KOPT-K1 (cell line): Measurements from ENCODE around the gene PRMT1.

Experiments used
- H3K27ac ChIP-seq: fragments of 200-600 bp; sonication (generic); 2 replicates; pipeline ENCODE4 v1.5.1; 2016; ENCODE audit warnings: antibody characterized with exemption, mild to moderate bottlenecking, low read depth, low read length; ENCODE audit not compliant: poor library complexity, severe bottlenecking
- H3K36me3 ChIP-seq: fragments of 200-600 bp; sonication (generic); 2 replicates; pipeline ENCODE4 v1.5.1; 2017; ENCODE audit warnings: antibody characterized with exemption, mild to moderate bottlenecking, low read length, moderate library complexity; ENCODE audit not compliant: insufficient read depth
- H3K9me3 ChIP-seq: fragments of 200-600 bp; sonication (generic); 2 replicates; pipeline ENCODE4 v1.5.1; 2017; ENCODE audit warnings: antibody characterized with exemption, low read length, mild to moderate bottlenecking; ENCODE audit not compliant: insufficient read depth, poor library complexity, severe bottlenecking

PRMT1 gene

DNA sequence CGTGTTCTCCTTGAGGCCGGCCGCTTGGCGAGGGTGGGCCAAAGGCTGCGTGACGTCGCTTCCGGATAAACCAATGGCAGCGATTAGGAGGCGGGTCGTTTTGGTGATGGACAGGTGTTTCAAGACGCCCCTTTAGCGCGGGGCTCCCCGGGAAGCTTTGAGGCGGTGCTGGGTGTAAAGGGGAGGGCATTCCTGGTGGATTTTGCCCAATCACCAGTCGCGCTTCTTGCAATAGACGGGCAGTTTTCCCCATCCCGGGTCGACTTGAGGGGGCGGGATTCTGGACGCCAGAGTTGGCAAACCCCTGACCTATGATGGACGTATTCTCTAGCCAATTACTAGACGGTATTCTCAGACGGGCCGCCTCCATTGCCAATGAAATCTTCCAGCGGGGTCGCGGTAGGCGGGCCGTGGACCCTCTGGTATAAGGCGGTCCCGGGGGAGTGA, 264 bp upstream of the PRMT1 start:
- no peaks in the 10 kb centered on the region for H3K9me3 ChIP-seq
- H3K36me3 ChIP-seq = peaks cover 36% of the 10 kb centered on the region
- H3K27ac ChIP-seq = peak overlapping the region; percentile 92

GRCh38 chr19:49677901-49678674, 1.0 kb downstream of the PRMT1 start:
- H3K36me3 ChIP-seq = peaks cover 44% of the 10 kb centered on the region
- no peaks in the 10 kb centered on the region for H3K9me3 ChIP-seq
- H3K27ac ChIP-seq = peak overlapping the region; percentile 92

DNA sequence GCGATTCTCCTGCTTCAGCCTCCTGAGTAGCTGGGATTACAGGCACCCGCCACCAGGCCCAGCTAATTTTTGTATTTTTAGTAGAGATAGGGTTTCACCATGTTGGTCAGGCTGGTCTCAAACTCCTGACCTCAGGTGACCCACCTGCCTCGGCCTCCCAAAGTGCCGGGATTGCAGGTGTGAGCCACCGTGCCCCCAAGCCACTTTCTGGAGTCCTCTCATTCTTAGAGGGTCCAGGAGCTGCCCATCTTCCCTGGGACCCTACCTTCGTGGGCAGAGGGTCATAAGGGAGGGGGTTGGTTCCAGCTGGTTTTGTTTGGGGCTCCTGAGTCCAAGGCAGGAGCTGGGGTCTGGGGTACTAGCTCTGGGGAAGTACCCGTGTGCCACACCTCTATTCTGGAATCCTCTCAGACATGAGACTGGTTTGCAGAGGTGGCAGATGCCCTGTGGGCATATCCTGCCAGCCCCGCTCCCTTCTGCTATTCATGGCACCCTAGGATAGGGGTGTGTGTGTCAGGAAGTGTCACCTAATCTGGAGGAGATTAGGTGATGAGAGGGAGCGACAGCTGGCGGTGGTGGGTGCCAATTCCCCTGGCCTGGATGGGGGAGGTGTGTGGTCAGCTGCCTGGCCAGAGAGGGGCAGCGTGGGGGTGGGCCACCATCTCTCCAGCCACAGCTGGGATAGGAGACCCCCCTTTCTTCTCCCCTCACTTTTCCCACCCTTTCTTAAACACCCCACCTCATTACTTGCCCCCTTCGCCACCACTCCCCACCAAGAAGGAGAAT, 2.1 kb downstream of the PRMT1 start:
- H3K9me3 ChIP-seq = no peaks in the 10 kb centered on the region
- H3K27ac ChIP-seq = no peak overlapping the region
- peaks cover 44% of the 10 kb centered on the region for H3K36me3 ChIP-seq

DNA sequence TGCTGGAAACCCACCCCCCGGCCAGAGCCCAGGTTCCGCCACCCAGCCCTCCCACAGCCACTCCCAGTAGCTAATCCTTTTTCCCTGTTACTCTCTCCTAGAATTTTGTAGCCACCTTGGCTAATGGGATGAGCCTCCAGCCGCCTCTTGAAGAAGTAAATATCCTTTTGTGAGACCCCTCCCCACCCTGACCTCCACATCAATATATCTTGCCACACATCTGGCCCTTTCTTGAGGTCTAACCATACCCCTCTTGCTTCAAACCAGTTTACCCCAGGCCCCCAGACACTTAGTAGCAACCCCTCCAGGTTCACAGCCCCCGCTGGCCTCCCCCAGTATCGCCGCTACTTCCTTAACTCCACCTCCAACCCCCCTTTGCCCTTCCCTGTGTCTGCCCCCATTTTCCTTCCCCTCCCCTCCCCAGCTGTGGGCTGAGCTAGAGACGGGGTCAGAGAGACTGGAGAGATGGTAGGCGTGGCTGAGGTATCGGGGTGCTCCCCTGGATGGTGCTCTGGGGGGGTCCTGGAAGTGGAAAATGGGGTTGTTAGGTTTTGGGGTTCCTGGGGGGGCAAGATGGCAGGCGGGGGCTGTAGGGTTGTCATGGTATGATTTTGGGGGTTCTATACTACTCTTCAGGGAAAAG, 2.8 kb downstream of the PRMT1 start:
- H3K36me3 ChIP-seq = peaks cover 51% of the 10 kb centered on the region
- H3K27ac ChIP-seq = peak overlapping the region; percentile 13
- H3K9me3 ChIP-seq = no peaks in the 10 kb centered on the region

GRCh38 chr19:49680421-49681351, 3.6 kb downstream of the PRMT1 start:
- Histone ChIP-seq H3K36me3 (peaks cover 59% of the 10 kb centered on the region), H3K9me3 (no peaks in the 10 kb centered on the region), H3K27ac (peak overlapping the region; percentile 13)

GRCh38 chr19:49681830-49682229, 4.8 kb downstream of the PRMT1 start:
- peaks cover 69% of the 10 kb centered on the region for H3K36me3 ChIP-seq

GRCh38 chr19:49682274-49682673, 5.2 kb downstream of the PRMT1 start:
- Histone ChIP-seq H3K36me3 (peaks cover 73% of the 10 kb centered on the region), H3K9me3 (no peaks in the 10 kb centered on the region)

More at GRCh38 chr19:49681830-49682229, 4.8 kb downstream of the PRMT1 start:
- H3K9me3 ChIP-seq = no peaks in the 10 kb centered on the region
- H3K27ac ChIP-seq = no peak overlapping the region

DNA sequence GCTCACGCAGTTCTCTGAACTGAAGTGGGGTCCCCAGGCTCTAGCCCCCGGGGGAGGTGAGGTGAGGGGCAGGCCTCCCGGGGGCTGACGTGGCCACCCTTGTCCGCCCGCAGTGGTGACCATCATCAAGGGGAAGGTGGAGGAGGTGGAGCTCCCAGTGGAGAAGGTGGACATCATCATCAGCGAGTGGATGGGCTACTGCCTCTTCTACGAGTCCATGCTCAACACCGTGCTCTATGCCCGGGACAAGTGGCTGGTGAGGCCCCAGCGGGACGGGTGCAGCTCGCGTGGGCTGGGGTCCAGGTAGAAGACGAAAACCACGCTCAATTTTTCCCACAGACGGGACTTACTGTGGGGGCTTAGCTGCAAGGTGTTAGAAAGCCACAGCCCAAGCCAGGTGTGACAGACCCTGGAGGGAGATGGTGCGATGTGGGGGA, 6.8 kb downstream of the PRMT1 start:
- Histone ChIP-seq H3K36me3 (peaks cover 89% of the 10 kb centered on the region), H3K9me3 (no peaks in the 10 kb centered on the region), H3K27ac (no peak overlapping the region)

More at GRCh38 chr19:49682274-49682673, 5.2 kb downstream of the PRMT1 start:
- no peak overlapping the region for H3K27ac ChIP-seq

GRCh38 chr19:49684251-49684982, 7.3 kb downstream of the PRMT1 start:
- Histone ChIP-seq H3K36me3 (peaks cover 95% of the 10 kb centered on the region), H3K9me3 (no peaks in the 10 kb centered on the region), H3K27ac (no peak overlapping the region)

DNA sequence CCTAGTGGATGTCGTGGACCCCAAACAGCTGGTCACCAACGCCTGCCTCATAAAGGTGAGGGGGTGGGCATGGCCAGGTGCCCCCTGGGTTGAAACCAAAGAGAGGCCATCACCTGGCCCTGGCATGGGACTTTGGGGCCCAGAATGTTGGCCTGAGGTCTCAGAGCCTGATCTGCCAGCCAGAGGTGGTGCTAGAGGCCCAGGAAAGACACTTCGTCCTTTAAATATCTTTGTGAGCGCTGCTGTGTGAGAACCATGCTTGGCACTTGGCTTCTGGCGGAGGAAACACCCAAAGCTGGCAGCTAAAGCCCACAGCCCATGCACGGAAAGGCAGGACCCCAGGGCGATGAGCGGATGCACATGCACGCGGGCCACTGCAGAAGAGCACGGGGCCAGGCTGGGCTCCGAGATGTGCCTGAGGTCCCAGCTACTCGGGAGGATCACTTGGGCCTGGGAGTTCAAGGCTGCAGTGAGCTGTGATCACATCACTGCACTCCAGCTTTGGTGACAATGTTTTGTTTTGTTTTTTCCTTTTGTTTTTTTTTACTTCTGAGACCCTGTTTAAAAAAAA, 8.0 kb downstream of the PRMT1 start:
- Histone ChIP-seq H3K27ac (no peak overlapping the region), H3K36me3 (peaks cover 99% of the 10 kb centered on the region), H3K9me3 (no peaks in the 10 kb centered on the region)

DNA sequence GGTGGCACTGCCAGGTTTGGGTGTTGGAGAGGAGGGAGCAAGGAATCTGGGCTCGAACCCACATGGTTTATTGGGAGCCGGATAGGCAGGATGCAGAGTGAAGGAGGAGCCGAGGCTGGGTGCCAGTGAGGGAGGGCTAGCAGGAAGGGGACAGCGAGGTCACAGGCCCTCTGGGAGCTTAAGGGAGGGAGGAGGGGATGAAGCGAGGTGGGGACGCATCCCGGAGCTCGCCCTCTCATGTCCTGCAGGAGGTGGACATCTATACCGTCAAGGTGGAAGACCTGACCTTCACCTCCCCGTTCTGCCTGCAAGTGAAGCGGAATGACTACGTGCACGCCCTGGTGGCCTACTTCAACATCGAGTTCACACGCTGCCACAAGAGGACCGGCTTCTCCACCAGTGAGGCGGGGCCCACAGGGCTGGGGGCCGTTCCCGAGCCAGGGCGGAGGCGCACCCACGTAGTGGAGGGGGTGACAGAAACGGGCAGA, 8.8 kb downstream of the PRMT1 start:
- Histone ChIP-seq H3K9me3 (no peaks in the 10 kb centered on the region), H3K27ac (no peak overlapping the region), H3K36me3 (peaks cover 98% of the 10 kb centered on the region)

DNA sequence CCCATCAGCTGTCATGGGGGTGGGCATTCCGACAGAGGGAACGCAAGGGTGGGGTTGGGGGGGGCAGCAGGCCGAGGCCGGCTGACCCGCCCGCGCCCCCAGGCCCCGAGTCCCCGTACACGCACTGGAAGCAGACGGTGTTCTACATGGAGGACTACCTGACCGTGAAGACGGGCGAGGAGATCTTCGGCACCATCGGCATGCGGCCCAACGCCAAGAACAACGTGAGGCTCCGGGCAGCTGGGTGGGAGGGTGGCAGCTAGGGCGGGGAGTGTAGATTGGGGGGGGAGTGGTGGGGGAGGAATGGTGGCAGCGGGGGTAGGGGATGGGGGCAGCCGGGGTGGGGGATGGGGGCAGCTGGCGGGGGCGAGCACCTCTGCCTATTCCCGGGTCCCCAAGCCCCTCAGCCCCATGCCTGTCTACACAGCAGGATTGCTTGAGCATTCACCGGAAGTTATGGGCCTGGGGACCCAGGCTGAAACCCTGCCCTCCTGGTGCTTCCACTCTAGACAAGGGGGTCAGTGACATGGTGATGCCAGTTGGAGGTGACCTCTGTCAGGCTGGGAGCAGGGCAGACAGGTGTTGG, 9.5 kb downstream of the PRMT1 start:
- Histone ChIP-seq H3K9me3 (no peaks in the 10 kb centered on the region), H3K27ac (no peak overlapping the region), H3K36me3 (peaks cover 91% of the 10 kb centered on the region)

GRCh38 chr19:49687150-49687549, 10.1 kb downstream of the PRMT1 start:
- Histone ChIP-seq H3K27ac (no peak overlapping the region), H3K36me3 (peaks cover 85% of the 10 kb centered on the region), H3K9me3 (no peaks in the 10 kb centered on the region)
